Spleen (tissue), 7 donors: ENCODE measurements around the gene PLD4.

Experiments
- POLR2A ChIP-seq, 3 donors: fragments of 450-650 bp; IDR thresholded peaks; one replicate each; pipeline ENCODE4 v1.5.1; 2017; ENCODE audit warnings: antibody characterized with exemption in 3 of 3, mild to moderate bottlenecking in 1 of 3
- TF ChIP-seq, protein P1 (sequence below), 11 experiments: fragments of 200-600 bp in 7 of 11; fragments of 450-650 bp in 4 of 11; sonication (generic) in 4 of 11; IDR thresholded peaks in 8 of 11; conservative IDR thresholded peaks in 3 of 11; 1 replicate in 7 of 11; 2 replicates in 4 of 11; pipeline versions ENCODE4 v1.4.0 to v1.8.0; 2016 to 2021; ENCODE audit warnings: antibody characterized with exemption in 11 of 11, inconsistent platforms in 4 of 11, mild to moderate bottlenecking in 1 of 11
- donor health status: DM: no; HTN: no; CAD: no; lungs with moderate emphysema.
- donor health status: DM: no; HTN: no; CAD: no.
- donor health status: DM: no; HTN: no; CAD: no.

DNA sequence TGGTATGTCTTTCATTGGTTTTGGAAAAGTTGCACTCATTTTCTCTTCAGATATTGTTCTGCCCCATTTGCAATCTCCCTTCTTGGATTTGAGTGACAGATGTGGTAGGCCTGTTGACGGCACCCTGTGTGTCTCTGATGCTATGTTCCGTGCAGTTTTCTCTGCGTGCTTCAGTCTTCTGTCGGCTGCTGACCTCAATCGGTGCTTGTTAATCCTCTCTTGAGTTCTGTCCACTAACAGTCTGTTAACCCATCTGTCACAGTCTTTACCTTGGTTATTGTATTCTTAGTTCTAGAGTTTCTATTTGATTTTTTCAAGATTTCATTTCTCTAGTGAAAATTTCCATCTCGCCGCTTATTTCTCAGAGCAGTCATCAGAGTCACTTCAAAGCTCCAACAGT is 20.7 kb upstream of the PLD4 start:
- TF ChIP-seq, protein P1, sequence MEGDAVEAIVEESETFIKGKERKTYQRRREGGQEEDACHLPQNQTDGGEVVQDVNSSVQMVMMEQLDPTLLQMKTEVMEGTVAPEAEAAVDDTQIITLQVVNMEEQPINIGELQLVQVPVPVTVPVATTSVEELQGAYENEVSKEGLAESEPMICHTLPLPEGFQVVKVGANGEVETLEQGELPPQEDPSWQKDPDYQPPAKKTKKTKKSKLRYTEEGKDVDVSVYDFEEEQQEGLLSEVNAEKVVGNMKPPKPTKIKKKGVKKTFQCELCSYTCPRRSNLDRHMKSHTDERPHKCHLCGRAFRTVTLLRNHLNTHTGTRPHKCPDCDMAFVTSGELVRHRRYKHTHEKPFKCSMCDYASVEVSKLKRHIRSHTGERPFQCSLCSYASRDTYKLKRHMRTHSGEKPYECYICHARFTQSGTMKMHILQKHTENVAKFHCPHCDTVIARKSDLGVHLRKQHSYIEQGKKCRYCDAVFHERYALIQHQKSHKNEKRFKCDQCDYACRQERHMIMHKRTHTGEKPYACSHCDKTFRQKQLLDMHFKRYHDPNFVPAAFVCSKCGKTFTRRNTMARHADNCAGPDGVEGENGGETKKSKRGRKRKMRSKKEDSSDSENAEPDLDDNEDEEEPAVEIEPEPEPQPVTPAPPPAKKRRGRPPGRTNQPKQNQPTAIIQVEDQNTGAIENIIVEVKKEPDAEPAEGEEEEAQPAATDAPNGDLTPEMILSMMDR (IDR thresholded peaks at IDR 0.05 in 8 of 11, conservative IDR thresholded peaks at IDR 0.05 in 3 of 11) = no peak
- TF ChIP-seq POLR2A (IDR thresholded peaks at IDR 0.05) = no peak
